SKM-1 (cell line): ENCODE data around the gene PEPD.

Experiments
- DNase-seq: peaks from one replicate; lab custom pipeline; 2025; ENCODE audit not compliant: unreplicated experiment; lab: John Stamatoyannopoulos, UW

PEPD gene

GRCh38 chr19:33547676-33548075 is 26.1 kb upstream of the PEPD start:
- DNase-seq, result no peak

- DNase-seq, result no peak
Measured at GRCh38 chr19:33546656-33547055, 25.1 kb upstream of the PEPD start.

GRCh38 chr19:33545217-33545981 is 23.8 kb upstream of the PEPD start:
- no peak for DNase-seq

- DNase-seq, result no peak
Measured at GRCh38 chr19:33535226-33535625, 13.6 kb upstream of the PEPD start.

- DNase-seq, result no peak
Measured at GRCh38 chr19:33532859-33533460, 11.4 kb upstream of the PEPD start.

- no peak for DNase-seq
Measured at GRCh38 chr19:33530842-33531241, 9.3 kb upstream of the PEPD start.

GRCh38 chr19:33530296-33530695 is 8.7 kb upstream of the PEPD start:
- DNase-seq, result no peak

- no peak for DNase-seq
Measured at GRCh38 chr19:33529094-33529676, 7.6 kb upstream of the PEPD start.

GRCh38 chr19:33528404-33528803 is 6.8 kb upstream of the PEPD start:
- DNase-seq, result no peak

GRCh38 chr19:33527125-33527524 is 5.5 kb upstream of the PEPD start:
- no peak for DNase-seq

- DNase-seq, result no peak
Measured at GRCh38 chr19:33524024-33524664, 2.6 kb upstream of the PEPD start.

- no peak for DNase-seq
Measured at GRCh38 chr19:33523167-33523566, 1.6 kb upstream of the PEPD start.

GRCh38 chr19:33522371-33522662 is 726 bp upstream of the PEPD start:
- no peak for DNase-seq

GRCh38 chr19:33520844-33521479 is 629 bp downstream of the PEPD start:
- no peak for DNase-seq

GRCh38 chr19:33520048-33520643 is 1.4 kb downstream of the PEPD start:
- DNase-seq, result no peak

GRCh38 chr19:33519416-33519815 is 2.2 kb downstream of the PEPD start:
- no peak for DNase-seq

- DNase-seq, result no peak
Measured at GRCh38 chr19:33518541-33518940, 3.0 kb downstream of the PEPD start.

GRCh38 chr19:33517922-33518321 is 3.7 kb downstream of the PEPD start:
- DNase-seq, result no peak

GRCh38 chr19:33515921-33516320 is 5.7 kb downstream of the PEPD start:
- DNase-seq, result no peak

- no peak for DNase-seq
Measured at GRCh38 chr19:33514885-33515551, 6.6 kb downstream of the PEPD start.

GRCh38 chr19:33513424-33513823 is 8.2 kb downstream of the PEPD start:
- no peak for DNase-seq
